K562 (cell line): ENCODE measurements around the gene HBB. TPM values are rescaled to one million over a fixed set of nuclear protein-coding genes. Genes with fewer than 3 reads are reported as not detected.
A peak's percentile ranks its signal among the peaks of the same experiment; 100 is the strongest.

ENCODE experiments used
- CBX1 ChIP-seq: sonication (generic); IDR thresholded peaks from 2 replicates; pipeline ENCODE4 v1.6.1; 2016; ENCODE audit warnings: antibody characterized with exemption, low read depth, mild to moderate bottlenecking
- CC2D1A ChIP-seq: fragments of 450-650 bp; IDR thresholded peaks from 2 replicates; pipeline ENCODE4 v1.6.1; 2017; ENCODE audit warnings: mild to moderate bottlenecking
- CTBP1 ChIP-seq: fragments of 450-650 bp; IDR thresholded peaks from 2 replicates; pipeline ENCODE4 v1.6.1; 2016; ENCODE audit warnings: borderline replicate concordance
- DMBX1 ChIP-seq: fragments of 250-450 bp; sonication (Bioruptor Pico); IDR thresholded peaks from 2 replicates; pipeline ENCODE4 v1.8.0; 2022; ENCODE audit warnings: inconsistent platforms, mild to moderate bottlenecking, moderate library complexity, borderline replicate concordance
- ELF1 ChIP-seq: fragments of 200-800 bp; sonication (Bioruptor generic); IDR thresholded peaks from 2 replicates; pipeline ENCODE4 v1.6.1; 2016; ENCODE audit warnings: missing genetic modification characterization, missing compliant biosample characterization
- HNRNPK ChIP-seq: fragments of 200-400 bp; formaldehyde crosslinking; IDR thresholded peaks from one replicate; pipeline ENCODE4 v1.6.1; 2018; ENCODE audit warnings: mild to moderate bottlenecking, low read depth, low read length; ENCODE audit not compliant: poor library complexity, severe bottlenecking
- HNRNPUL1 ChIP-seq: fragments of 200-400 bp; formaldehyde crosslinking; IDR thresholded peaks from 2 replicates; pipeline ENCODE4 v1.6.1; 2017; ENCODE audit warnings: low read length
- KDM1A ChIP-seq, 2 experiments: fragments of 450-650 bp; IDR thresholded peaks; 2 replicates each; pipeline ENCODE4 v1.6.1; 2016; ENCODE audit warnings: mild to moderate bottlenecking in 2 of 2
- NBN ChIP-seq: fragments of 450-650 bp; IDR thresholded peaks from 2 replicates; pipeline ENCODE4 v1.6.1; 2016; ENCODE audit warnings: low read depth, mild to moderate bottlenecking
- NFIX ChIP-seq: fragments of 250-450 bp; sonication (Bioruptor Pico); IDR thresholded peaks from 2 replicates; pipeline ENCODE4 v1.4.0; 2020; ENCODE audit warnings: low read depth, mild to moderate bottlenecking, moderate library complexity
- POLR3G ChIP-seq: IDR thresholded peaks from 2 replicates; pipeline ENCODE4 v1.6.1; 2011; ENCODE audit not compliant: insufficient read length, insufficient replicate concordance; ENCODE audit errors: extremely low read depth
- SIN3B ChIP-seq: fragments of 450-650 bp; IDR thresholded peaks from 2 replicates; pipeline ENCODE4 v1.6.1; 2017; ENCODE audit warnings: low read depth, mild to moderate bottlenecking, moderate library complexity
- SOX6 ChIP-seq: fragments of 450-650 bp; IDR thresholded peaks from 2 replicates; pipeline ENCODE4 v1.6.1; 2014; ENCODE audit warnings: mild to moderate bottlenecking
- SRSF1 ChIP-seq: fragments of 200-400 bp; formaldehyde crosslinking; IDR thresholded peaks from 2 replicates; pipeline ENCODE4 v1.6.1; 2017; ENCODE audit warnings: mild to moderate bottlenecking, low read depth, low read length, moderate library complexity
- ZFX ChIP-seq: sonication (generic); formaldehyde crosslinking; IDR thresholded peaks from 2 replicates; pipeline ENCODE4 v1.8.0; 2022; ENCODE audit warnings: mild to moderate bottlenecking, missing genetic modification reagents, moderate library complexity
- ZNF696 ChIP-seq: fragments of 250-450 bp; sonication (Bioruptor Pico); conservative IDR thresholded peaks from 2 replicates; pipeline ENCODE4 v1.4.0; 2020; ENCODE audit warnings: mild to moderate bottlenecking, moderate library complexity
- polyA plus RNA-seq, 8 experiments: library from polyadenylated mRNA; depleted of rRNA in 4 of 8; stranded (reverse) in 5 of 8; unstranded in 3 of 8; fragments of >200 nt; fragmentation: Nextera tagmentation in 2 of 8; fragmentation: Illumina TruSeq in 1 of 8; extraction: Ambion mirVana in 2 of 8; extraction: Trizol in 1 of 8; gene quantifications; 2 replicates each; pipeline versions ENCODE4 v1.2.1 to v1.2.3, GENCODE V29; 2011 to 2014; ENCODE audit warnings: inconsistent platforms in 1 of 8, missing spikeins in 1 of 8
- total RNA-seq, 7 experiments: library from RNA; depleted of rRNA in 6 of 7; stranded (reverse); fragments of >200 nt in 6 of 7; fragmentation: Illumina TruSeq in 2 of 7; extraction: Trizol in 2 of 7; gene quantifications; 2 replicates each; pipeline versions ENCODE4 v1.2.1 to v1.2.3, GENCODE V29; 2011 to 2021; ENCODE audit warnings: low replicate concordance in 1 of 7
- TF ChIP-seq, protein P1 (sequence below): fragments of 450-650 bp; formaldehyde crosslinking; IDR thresholded peaks from 2 replicates; pipeline ENCODE4 v1.4.0; 2020; ENCODE audit warnings: mild to moderate bottlenecking, moderate library complexity
- TF ChIP-seq, protein P2 (sequence below): fragments of 200-800 bp; sonication (Bioruptor generic); IDR thresholded peaks from 2 replicates; pipeline ENCODE4 v1.6.1; 2016; ENCODE audit warnings: missing genetic modification characterization, missing compliant biosample characterization
- TF ChIP-seq, protein P3 (sequence below): fragments of 250-450 bp; sonication (Bioruptor Pico); IDR thresholded peaks from 2 replicates; pipeline ENCODE4 v1.5.0; 2021
- TF ChIP-seq, protein P4 (sequence below): fragments of 200-400 bp; formaldehyde crosslinking; IDR thresholded peaks from 2 replicates; pipeline ENCODE4 v1.6.1; 2017; ENCODE audit warnings: mild to moderate bottlenecking, low read depth, low read length, moderate library complexity

Gene HBB
- total and polyA plus RNA-seq, 9 of the 15 experiments (the other 6 are each of a cell fraction or from before 2014, with no cell fraction given): 0.33 to 3.4 (median 1.2) TPM; not detected in 2

DNA sequence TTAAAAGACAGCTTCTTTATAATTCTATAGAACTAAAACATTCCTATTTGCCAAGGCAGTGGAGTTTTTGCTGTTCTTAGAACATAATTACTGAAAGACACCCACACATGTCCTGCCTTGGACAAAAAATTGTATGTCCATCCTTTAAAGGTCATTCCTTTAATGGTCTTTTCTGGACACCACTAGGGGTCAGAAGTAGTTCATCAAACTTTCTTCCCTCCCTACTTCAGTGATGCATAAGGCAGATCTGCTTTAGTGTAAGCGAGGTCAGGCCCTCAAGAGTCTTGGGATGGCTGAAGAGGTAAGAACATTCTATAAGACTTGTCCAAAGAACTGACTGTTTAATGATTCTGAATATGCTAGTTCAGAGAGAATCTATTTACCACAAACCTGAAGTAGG lies 22.1 kb downstream of the HBB start (continued):
- TF ChIP-seq, protein P1, sequence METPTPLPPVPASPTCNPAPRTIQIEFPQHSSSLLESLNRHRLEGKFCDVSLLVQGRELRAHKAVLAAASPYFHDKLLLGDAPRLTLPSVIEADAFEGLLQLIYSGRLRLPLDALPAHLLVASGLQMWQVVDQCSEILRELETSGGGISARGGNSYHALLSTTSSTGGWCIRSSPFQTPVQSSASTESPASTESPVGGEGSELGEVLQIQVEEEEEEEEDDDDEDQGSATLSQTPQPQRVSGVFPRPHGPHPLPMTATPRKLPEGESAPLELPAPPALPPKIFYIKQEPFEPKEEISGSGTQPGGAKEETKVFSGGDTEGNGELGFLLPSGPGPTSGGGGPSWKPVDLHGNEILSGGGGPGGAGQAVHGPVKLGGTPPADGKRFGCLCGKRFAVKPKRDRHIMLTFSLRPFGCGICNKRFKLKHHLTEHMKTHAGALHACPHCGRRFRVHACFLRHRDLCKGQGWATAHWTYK (CRISPR knock-in tag): no peak
- TF ChIP-seq ZFX (no peak), NBN (no peak), DMBX1 (CRISPR knock-in tag) (no peak; the same call in 1 of the 2 replicates), ZNF696 (CRISPR knock-in tag) (no peak), SIN3B (no peak), CBX1 (no peak), CC2D1A (peak; percentile 88), KDM1A (IDR thresholded peaks at IDR 0.05) (peak; percentile 27 to 44; a peak in 1 of 4 replicates), HNRNPK (no peak), SOX6 (no peak), CTBP1 (peak; percentile 68; the same call in 1 of the 2 replicates), NFIX (no peak), POLR3G (no peak), SRSF1 (no peak), HNRNPUL1 (no peak), ELF1 (tag) (no peak)
- TF ChIP-seq, protein P2, sequence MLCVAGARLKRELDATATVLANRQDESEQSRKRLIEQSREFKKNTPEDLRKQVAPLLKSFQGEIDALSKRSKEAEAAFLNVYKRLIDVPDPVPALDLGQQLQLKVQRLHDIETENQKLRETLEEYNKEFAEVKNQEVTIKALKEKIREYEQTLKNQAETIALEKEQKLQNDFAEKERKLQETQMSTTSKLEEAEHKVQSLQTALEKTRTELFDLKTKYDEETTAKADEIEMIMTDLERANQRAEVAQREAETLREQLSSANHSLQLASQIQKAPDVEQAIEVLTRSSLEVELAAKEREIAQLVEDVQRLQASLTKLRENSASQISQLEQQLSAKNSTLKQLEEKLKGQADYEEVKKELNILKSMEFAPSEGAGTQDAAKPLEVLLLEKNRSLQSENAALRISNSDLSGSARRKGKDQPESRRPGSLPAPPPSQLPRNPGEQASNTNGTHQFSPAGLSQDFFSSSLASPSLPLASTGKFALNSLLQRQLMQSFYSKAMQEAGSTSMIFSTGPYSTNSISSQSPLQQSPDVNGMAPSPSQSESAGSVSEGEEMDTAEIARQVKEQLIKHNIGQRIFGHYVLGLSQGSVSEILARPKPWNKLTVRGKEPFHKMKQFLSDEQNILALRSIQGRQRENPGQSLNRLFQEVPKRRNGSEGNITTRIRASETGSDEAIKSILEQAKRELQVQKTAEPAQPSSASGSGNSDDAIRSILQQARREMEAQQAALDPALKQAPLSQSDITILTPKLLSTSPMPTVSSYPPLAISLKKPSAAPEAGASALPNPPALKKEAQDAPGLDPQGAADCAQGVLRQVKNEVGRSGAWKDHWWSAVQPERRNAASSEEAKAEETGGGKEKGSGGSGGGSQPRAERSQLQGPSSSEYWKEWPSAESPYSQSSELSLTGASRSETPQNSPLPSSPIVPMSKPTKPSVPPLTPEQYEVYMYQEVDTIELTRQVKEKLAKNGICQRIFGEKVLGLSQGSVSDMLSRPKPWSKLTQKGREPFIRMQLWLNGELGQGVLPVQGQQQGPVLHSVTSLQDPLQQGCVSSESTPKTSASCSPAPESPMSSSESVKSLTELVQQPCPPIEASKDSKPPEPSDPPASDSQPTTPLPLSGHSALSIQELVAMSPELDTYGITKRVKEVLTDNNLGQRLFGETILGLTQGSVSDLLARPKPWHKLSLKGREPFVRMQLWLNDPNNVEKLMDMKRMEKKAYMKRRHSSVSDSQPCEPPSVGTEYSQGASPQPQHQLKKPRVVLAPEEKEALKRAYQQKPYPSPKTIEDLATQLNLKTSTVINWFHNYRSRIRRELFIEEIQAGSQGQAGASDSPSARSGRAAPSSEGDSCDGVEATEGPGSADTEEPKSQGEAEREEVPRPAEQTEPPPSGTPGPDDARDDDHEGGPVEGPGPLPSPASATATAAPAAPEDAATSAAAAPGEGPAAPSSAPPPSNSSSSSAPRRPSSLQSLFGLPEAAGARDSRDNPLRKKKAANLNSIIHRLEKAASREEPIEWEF: no peak
- TF ChIP-seq, protein P3, sequence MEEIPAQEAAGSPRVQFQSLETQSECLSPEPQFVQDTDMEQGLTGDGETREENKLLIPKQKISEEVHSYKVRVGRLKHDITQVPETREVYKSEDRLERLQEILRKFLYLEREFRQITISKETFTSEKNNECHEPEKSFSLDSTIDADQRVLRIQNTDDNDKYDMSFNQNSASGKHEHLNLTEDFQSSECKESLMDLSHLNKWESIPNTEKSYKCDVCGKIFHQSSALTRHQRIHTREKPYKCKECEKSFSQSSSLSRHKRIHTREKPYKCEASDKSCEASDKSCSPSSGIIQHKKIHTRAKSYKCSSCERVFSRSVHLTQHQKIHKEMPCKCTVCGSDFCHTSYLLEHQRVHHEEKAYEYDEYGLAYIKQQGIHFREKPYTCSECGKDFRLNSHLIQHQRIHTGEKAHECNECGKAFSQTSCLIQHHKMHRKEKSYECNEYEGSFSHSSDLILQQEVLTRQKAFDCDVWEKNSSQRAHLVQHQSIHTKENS (CRISPR knock-in tag): no peak
- TF ChIP-seq, protein P4, sequence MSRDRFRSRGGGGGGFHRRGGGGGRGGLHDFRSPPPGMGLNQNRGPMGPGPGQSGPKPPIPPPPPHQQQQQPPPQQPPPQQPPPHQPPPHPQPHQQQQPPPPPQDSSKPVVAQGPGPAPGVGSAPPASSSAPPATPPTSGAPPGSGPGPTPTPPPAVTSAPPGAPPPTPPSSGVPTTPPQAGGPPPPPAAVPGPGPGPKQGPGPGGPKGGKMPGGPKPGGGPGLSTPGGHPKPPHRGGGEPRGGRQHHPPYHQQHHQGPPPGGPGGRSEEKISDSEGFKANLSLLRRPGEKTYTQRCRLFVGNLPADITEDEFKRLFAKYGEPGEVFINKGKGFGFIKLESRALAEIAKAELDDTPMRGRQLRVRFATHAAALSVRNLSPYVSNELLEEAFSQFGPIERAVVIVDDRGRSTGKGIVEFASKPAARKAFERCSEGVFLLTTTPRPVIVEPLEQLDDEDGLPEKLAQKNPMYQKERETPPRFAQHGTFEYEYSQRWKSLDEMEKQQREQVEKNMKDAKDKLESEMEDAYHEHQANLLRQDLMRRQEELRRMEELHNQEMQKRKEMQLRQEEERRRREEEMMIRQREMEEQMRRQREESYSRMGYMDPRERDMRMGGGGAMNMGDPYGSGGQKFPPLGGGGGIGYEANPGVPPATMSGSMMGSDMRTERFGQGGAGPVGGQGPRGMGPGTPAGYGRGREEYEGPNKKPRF: no peak
